Activated T-helper 17 cell treated with anti-CD3 and anti-CD28 coated beads, Interleukin-2, amount 50 U/mL, for 72 hours (primary cell): ENCODE measurements around the gene COA5. TPM values are rescaled to one million over a fixed set of nuclear protein-coding genes. Genes with fewer than 3 reads are reported as not detected.
A peak's percentile ranks its signal among the peaks of the same experiment; 100 is the strongest.

ENCODE experiments used
- ATAC-seq: fragments of 150-1000 bp; cut with Tn5 transposase; replicated peaks from 2 replicates; pipeline ENCODE4 v1.10.0; 2021; ENCODE audit warnings: mild to moderate bottlenecking, moderate library complexity
- H3K27ac Mint-ChIP-seq: one replicate; pipeline ENCODE4 v1.8.0; 2022; ENCODE audit warnings: mixed read lengths
- H3K27me3 Mint-ChIP-seq: one replicate; pipeline ENCODE4 v1.8.0; 2022; ENCODE audit warnings: mixed read lengths
- H3K36me3 Mint-ChIP-seq: one replicate; pipeline ENCODE4 v1.8.0; 2022; ENCODE audit warnings: low read depth, mild to moderate bottlenecking, mixed read lengths
- H3K4me1 Mint-ChIP-seq: one replicate; pipeline ENCODE4 v1.8.0; 2022; ENCODE audit warnings: mixed read lengths
- H3K4me3 Mint-ChIP-seq: one replicate; pipeline ENCODE4 v1.8.0; 2022; ENCODE audit warnings: mild to moderate bottlenecking, mixed read lengths
- H3K9me3 Mint-ChIP-seq: one replicate; pipeline ENCODE4 v1.8.0; 2022; ENCODE audit warnings: mixed read lengths
- total RNA-seq, 2 donors: library from RNA; stranded (reverse); gene quantifications; one replicate each; pipeline ENCODE4 v1.2.3, GENCODE V29; 2022

COA5 gene
- total RNA-seq, 2 donors from 2014 or later: 22.9 to 25.2 TPM

DNA sequence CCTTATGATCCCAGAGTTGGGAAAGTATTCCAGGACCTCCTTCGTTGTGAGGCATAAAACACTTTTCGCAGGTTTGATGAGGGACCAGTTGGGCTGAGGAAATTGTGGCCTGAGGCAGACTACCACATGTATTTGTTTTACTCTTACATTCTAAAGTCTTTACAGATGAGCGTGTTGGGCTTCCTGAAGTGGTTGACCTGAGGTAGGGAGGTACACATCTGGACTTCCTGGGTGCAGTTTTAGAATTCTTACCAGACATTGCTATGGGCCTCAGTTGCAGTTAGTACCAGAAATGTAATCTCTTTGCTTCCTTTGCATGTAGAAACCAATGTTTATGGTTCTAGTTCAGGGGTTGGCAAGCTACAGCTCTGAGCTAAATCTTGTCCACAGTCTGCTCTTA, 48.7 kb downstream of the COA5 start:
- no peaks in the 10 kb centered on the region for H3K9me3 Mint-ChIP-seq
- H3K27me3 Mint-ChIP-seq: no peaks in the 10 kb centered on the region
- peaks cover 4% of the 10 kb centered on the region for H3K4me1 Mint-ChIP-seq
- peaks cover 94% of the 10 kb centered on the region for H3K36me3 Mint-ChIP-seq
- ATAC-seq: peak; percentile 26
- peak overlapping the region; percentile 74 for H3K27ac Mint-ChIP-seq
- H3K4me3 Mint-ChIP-seq: no peak overlapping the region

DNA sequence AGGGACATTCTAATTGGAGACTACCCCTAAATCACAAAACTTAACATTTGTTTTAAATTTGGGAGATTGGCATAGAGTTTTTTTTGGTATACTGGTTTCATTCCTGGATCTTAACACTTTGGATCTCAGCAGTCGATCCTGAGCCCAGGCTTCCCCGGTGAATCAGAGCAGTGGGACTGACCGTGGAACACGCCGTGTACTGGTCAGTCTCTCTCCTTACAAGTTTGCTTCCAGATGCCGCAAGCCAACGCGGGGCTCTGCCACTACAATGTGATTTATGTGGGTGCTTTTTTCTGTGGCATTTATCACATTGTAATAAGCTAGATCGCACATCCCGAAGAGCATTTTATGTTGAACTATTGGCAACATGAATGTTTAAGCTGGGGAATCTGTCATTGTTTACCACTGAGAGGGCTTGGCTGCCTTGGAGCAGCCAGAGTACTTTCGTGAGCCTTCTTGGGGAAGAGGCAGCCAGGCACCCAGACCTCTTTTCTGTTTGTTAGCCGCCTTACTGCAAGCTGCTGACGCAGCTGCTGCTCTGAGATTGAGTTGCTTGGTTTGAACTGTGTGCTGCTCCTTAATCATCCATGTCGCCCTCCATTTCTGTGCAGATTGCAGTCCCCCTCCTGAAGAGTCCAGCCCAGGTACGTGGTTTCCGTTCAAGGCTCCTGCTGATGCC, 49.3 kb downstream of the COA5 start:
- Mint-ChIP-seq H3K36me3 (peaks cover 97% of the 10 kb centered on the region), H3K4me3 (no peak overlapping the region), H3K4me1 (peaks cover 4% of the 10 kb centered on the region), H3K9me3 (no peaks in the 10 kb centered on the region), H3K27ac (peak overlapping the region; percentile 76), H3K27me3 (no peaks in the 10 kb centered on the region)
- no peak for ATAC-seq

DNA sequence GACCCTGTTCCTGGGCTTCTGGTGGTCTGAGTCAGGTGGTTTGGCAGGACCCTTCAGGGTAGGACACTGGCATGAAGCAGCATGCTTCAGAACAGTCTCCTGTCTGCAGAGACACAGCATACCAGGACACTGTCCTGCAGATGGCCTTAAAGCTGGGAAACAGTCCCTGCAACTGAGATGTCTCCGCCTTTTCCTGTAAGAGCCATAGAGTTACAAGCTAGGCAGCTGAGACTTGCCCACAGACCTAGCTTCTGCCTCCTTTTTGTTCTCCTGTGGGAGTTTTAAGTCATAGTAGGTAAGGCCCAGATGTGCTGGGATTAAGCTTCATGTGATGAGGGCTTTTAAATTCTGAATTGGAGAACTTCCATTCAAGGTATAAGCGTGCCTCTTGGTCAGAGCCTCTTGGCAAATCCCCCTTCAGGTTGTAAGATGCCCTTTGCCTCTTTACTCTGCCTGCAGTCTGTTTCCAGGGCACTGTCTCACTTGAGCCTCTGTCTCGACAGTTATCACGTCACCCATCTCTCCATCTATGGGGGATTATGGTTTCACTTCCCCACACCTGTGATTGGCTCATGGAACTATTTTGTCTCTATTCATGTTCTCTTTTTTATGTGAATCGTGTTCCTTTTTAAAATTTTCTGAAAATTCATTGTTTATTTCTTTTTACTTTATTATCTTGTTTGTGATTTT, 51.8 kb downstream of the COA5 start:
- Mint-ChIP-seq H3K4me1 (peaks cover 16% of the 10 kb centered on the region), H3K36me3 (peaks cover 98% of the 10 kb centered on the region)

DNA sequence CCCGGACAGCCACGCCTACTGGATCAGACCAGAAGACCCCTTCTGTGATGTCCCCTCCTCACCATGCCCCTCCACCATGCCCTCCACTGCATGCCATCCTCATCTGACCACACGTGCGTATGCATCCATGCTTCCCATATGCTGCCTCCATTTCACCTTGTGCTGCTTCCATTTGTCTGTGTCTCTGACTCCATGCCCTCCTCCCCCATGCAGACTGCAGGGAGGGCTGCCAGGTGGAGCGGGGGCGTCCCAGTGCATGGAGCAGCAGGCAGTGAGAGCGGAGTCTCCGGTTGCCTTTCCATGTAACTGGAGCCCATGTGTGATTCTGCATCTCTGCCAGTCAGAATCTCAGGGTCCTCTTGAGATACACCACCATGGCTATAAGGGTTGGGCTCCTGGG, 52.6 kb downstream of the COA5 start:
- Mint-ChIP-seq H3K27ac (no peak overlapping the region), H3K4me1 (peaks cover 23% of the 10 kb centered on the region), H3K9me3 (no peaks in the 10 kb centered on the region)

More for the DNA sequence above, 51.8 kb downstream of the COA5 start:
- Mint-ChIP-seq H3K9me3 (no peaks in the 10 kb centered on the region), H3K27ac (peak overlapping the region; percentile 62), H3K4me3 (no peak overlapping the region), H3K27me3 (no peaks in the 10 kb centered on the region)
- ATAC-seq: no peak

DNA sequence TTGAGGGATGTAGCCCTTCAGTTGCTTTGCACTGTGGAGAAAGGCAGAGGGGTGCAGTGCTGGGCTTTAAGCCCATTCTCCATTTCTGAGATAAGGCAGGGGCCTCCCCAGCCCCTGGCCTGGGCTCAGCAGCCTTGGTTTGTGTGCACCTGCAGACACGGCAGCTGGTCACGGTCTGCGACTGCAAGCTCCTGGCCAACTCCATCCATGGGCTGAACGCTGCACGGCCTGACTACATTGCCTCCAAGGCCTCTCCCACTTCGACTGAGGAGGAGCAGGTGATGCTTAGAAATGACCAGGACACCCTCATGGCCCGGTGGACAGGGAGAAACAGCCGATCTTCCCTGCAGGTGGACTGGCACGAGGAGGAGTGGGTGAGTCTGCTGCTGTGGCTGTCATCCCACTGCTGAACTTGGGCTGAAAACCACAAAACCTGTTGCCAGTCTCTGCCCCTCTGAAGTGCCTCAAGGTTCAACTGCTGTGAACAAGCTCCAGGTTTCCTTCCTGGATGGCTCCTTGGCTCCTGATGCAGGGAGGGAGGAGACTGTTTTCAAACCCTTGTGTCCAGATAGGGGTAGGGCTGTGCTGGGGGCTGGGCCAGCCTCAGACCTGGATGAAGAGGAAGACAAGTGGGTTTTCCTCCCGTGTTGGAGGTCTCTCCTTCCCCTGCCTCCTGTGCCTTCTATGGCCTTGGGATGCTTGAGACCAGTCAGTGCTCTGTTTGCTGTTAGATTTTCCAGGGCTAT, 54.0 kb downstream of the COA5 start:
- no peak overlapping the region for H3K4me3 Mint-ChIP-seq
- peaks cover 90% of the 10 kb centered on the region for H3K36me3 Mint-ChIP-seq
- no peaks in the 10 kb centered on the region for H3K9me3 Mint-ChIP-seq
- no peaks in the 10 kb centered on the region for H3K27me3 Mint-ChIP-seq
- H3K27ac Mint-ChIP-seq: peak overlapping the region; percentile 33
- peaks cover 28% of the 10 kb centered on the region for H3K4me1 Mint-ChIP-seq
- ATAC-seq: no peak

More for the DNA sequence above, 52.6 kb downstream of the COA5 start:
- no peak overlapping the region for H3K4me3 Mint-ChIP-seq
- peaks cover 98% of the 10 kb centered on the region for H3K36me3 Mint-ChIP-seq
- no peaks in the 10 kb centered on the region for H3K27me3 Mint-ChIP-seq
- ATAC-seq: no peak

DNA sequence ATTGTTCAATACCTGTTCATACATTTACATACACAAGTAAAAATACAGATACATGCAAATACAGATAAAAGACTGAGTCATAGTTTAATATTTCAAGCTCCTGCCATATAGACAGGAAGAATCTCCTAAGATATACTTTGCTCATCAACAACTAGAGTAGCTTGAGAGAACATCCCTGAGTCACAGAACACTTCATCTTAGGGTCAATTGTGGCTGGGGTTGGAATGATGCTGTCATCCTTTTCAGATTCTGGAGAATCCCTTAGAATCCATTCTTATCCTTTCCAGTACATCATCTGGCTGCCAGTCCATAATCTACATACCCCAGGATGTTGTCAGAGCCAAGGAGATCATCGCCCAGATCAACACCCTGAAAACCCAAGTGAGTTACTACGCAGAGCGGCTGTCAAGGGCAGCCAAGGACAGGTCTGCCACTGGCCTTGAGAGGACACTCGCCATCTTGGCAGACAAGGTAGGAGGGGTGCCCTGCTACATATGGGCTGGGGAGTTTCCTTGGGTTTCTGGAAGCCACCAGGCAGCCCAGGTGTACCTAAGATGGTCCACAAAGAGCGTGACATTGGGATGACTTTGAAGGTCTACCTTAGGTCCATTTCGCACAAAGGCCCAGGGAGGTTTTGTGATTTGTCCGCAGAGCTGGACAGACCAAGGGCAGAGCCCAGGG, 55.7 kb downstream of the COA5 start:
- H3K27ac Mint-ChIP-seq: peak overlapping the region; percentile 93
- peaks cover 90% of the 10 kb centered on the region for H3K36me3 Mint-ChIP-seq
- peak overlapping the region; percentile 52 for H3K4me3 Mint-ChIP-seq
- peak; percentile 38 for ATAC-seq
- no peaks in the 10 kb centered on the region for H3K27me3 Mint-ChIP-seq
- no peaks in the 10 kb centered on the region for H3K9me3 Mint-ChIP-seq
- H3K4me1 Mint-ChIP-seq: peaks cover 30% of the 10 kb centered on the region

DNA sequence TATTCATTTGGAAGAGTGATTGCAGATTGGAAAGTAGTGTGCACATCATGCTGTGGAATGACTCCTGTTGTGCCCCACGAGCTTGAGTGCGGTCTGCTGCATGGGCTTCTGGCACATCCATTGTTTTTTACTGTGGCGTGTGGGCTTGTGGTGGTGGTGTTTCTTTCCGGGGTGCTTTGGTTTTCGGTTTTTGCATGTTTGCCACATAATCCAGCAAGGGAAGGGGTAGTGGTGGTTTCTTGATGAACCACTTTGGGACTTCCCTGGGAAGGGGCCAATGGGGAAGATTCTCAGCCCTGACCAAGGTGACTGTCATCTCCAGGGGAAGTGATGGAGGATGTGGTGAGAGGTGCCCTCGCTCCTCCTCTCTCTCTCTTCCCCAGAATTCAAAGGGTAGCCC, 57.0 kb downstream of the COA5 start:
- Mint-ChIP-seq H3K9me3 (no peaks in the 10 kb centered on the region), H3K4me3 (peak overlapping the region; percentile 52), H3K27me3 (no peaks in the 10 kb centered on the region), H3K4me1 (peaks cover 36% of the 10 kb centered on the region), H3K36me3 (peaks cover 90% of the 10 kb centered on the region), H3K27ac (peak overlapping the region; percentile 93)
- peak; percentile 87 for ATAC-seq

DNA sequence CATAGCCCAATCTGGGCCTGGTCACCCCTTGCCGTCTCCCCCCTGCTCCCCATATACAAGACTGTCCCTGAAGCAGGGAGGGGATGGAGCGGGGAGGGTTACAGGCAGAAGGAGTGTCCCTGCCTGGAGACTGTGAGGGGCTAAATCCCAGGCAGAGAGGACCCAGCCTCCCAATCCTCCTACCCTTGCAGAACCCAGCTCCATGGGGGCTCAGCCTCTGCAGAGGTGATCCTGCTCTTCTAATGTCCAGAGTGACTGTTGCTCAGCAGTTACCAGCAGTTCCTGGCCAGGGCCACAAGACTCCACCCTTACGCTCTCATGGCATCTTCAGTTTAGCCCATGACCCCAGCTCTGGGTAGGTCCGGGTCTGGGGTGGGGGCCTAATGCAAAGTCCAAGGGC, 58.1 kb downstream of the COA5 start:
- peak overlapping the region; percentile 93 for H3K27ac Mint-ChIP-seq
- H3K4me3 Mint-ChIP-seq: peak overlapping the region; percentile 52
- peaks cover 43% of the 10 kb centered on the region for H3K4me1 Mint-ChIP-seq
- peaks cover 90% of the 10 kb centered on the region for H3K36me3 Mint-ChIP-seq
- no peaks in the 10 kb centered on the region for H3K9me3 Mint-ChIP-seq
- ATAC-seq: no peak
- H3K27me3 Mint-ChIP-seq: no peaks in the 10 kb centered on the region

Other genes starting within 250 kb of the COA5 start
- 10 to 100 TPM; 66.4 to 74.8 TPM for gene INPP4A, start 163.7 kb downstream of the COA5 start, total RNA-seq
- 10 to 100 TPM; 19.5 to 26.0 TPM for gene UNC50, start 77 bp upstream of the COA5 start, total RNA-seq
- gene MGAT4A, start 122.6 kb upstream of the COA5 start, total RNA-seq: 10 to 100 TPM; 79.7 to 99.0 TPM